ENCODE results near the gene KIR2DL1. TPM values are rescaled to one million over a fixed set of nuclear protein-coding genes. Genes with fewer than 3 reads are reported as not detected.

Gene KIR2DL1
- total and polyA plus RNA-seq, 9 of the 15 experiments (the other 6 are each of a cell fraction or from before 2014, with no cell fraction given): not detected

GRCh38 chr19:54795758-54796157, 26.2 kb downstream of the KIR2DL1 start:
- no peaks in the 10 kb centered on the region for H3K36me3 ChIP-seq (ENCODE audit: control insufficient read depth, insufficient read depth, low read length)
- no peak for TF ChIP-seq FOXP1 (CRISPR knock-in tag; IDR thresholded peaks at IDR 0.05)
- TF ChIP-seq LCOR (CRISPR knock-in tag; IDR thresholded peaks at IDR 0.05): no peak
- no peak for TF ChIP-seq SAFB (IDR thresholded peaks at IDR 0.05; ENCODE audit: borderline replicate concordance, low read depth, low read length)
- TF ChIP-seq SOX6 (IDR thresholded peaks at IDR 0.05): no peak
- no peak for TF ChIP-seq ZNF583 (CRISPR knock-in tag; IDR thresholded peaks at IDR 0.05)
- TF ChIP-seq MXI1 (IDR thresholded peaks at IDR 0.05; ENCODE audit: low read depth, low read length): no peak
- no peak for TF ChIP-seq CCAR2 (IDR thresholded peaks at IDR 0.05; ENCODE audit: low read depth, low read length)
- no peak for TF ChIP-seq IFI16 (CRISPR knock-in tag; IDR thresholded peaks at IDR 0.05)
- no peak for TF ChIP-seq SMARCB1 (IDR thresholded peaks at IDR 0.05; ENCODE audit: insufficient read length, low read depth)
- no peak for TF ChIP-seq TEAD4 (IDR thresholded peaks at IDR 0.05; ENCODE audit: low read length)
- TF ChIP-seq TEAD4 (CRISPR knock-in tag; IDR thresholded peaks at IDR 0.05; ENCODE audit: borderline replicate concordance): no peak
- TF ChIP-seq CAMTA2 (CRISPR knock-in tag; conservative IDR thresholded peaks at IDR 0.05): no peak
- no peak for TF ChIP-seq HDAC8 (tag; IDR thresholded peaks at IDR 0.05)
- no peak for TF ChIP-seq EP300 (IDR thresholded peaks at IDR 0.05; ENCODE audit: low read length)
- no peak for TF ChIP-seq FOS (IDR thresholded peaks at IDR 0.05; ENCODE audit: extremely low read depth, insufficient read length)
- no peak for TF ChIP-seq ZSCAN29 (IDR thresholded peaks at IDR 0.05)
- BruUV-seq (replicated peaks): no TSS peak
- ATAC-seq: no peak
- H3K79me2 ChIP-seq (ENCODE audit: control insufficient read depth, insufficient read depth, low read length): no peaks in the 10 kb centered on the region
- intact Hi-C loops (cut with micrococcal nuclease): no loop called here
- H3K9me3 ChIP-seq (replicated peaks; ENCODE audit: control insufficient read depth, insufficient read depth, low read depth, low read length): no peaks in the 10 kb centered on the region
- no peak for FAIRE-seq
- DNase-seq (ENCODE audit: extremely low read depth in 1 of 4, low spot score in 3 of 4): no peak
- H3K4me1 ChIP-seq (replicated peaks in 1 of 2; ENCODE audit: control insufficient read depth in 2 of 2, insufficient read depth in 2 of 2, low read length in 2 of 2): no peaks in the 10 kb centered on the region
- peaks cover 4 to 16% of the 10 kb centered on the region in 2 experiments; a peak in 4 of 5 replicates for H3K27me3 ChIP-seq (ENCODE audit: control insufficient read depth in 2 of 2, insufficient read depth in 2 of 2, low read length in 2 of 2)
- no peak overlapping the region for H2AFZ ChIP-seq (ENCODE audit: low read depth, low read length)
- CTCF ChIA-PET (ENCODE audit: low intra/inter-chr PET ratio): no interaction called here
- H3K9me1 ChIP-seq (ENCODE audit: control insufficient read depth, insufficient read depth, low read length): no peaks in the 10 kb centered on the region
- whole genome bisulfite sequencing (ENCODE audit: insufficient coverage, low coverage, missing lambda C conversion rate): 5% methylated on average over 1 of the region's 1 CpG
- in situ Hi-C loops (cut with MboI): no loop called here
- H4K20me1 ChIP-seq (replicated peaks; ENCODE audit: control insufficient read depth, insufficient read depth, low read length): no peaks in the 10 kb centered on the region
- no peak overlapping the region for H3K4me3 ChIP-seq
- no peak overlapping the region for H3K27ac ChIP-seq (ENCODE audit: extremely low read depth, low read depth, low read length)
- H3K9ac ChIP-seq (ENCODE audit: insufficient read depth in 1 of 2, low read depth in 2 of 2, low read length in 2 of 2): no peak overlapping the region
- POLR2A ChIA-PET: no interaction called here
- no peak overlapping the region for H3K4me2 ChIP-seq (ENCODE audit: insufficient read depth, low read length)

Data from K562 (cell line).